ENCODE measurements around the gene EFNA1.

DNA sequence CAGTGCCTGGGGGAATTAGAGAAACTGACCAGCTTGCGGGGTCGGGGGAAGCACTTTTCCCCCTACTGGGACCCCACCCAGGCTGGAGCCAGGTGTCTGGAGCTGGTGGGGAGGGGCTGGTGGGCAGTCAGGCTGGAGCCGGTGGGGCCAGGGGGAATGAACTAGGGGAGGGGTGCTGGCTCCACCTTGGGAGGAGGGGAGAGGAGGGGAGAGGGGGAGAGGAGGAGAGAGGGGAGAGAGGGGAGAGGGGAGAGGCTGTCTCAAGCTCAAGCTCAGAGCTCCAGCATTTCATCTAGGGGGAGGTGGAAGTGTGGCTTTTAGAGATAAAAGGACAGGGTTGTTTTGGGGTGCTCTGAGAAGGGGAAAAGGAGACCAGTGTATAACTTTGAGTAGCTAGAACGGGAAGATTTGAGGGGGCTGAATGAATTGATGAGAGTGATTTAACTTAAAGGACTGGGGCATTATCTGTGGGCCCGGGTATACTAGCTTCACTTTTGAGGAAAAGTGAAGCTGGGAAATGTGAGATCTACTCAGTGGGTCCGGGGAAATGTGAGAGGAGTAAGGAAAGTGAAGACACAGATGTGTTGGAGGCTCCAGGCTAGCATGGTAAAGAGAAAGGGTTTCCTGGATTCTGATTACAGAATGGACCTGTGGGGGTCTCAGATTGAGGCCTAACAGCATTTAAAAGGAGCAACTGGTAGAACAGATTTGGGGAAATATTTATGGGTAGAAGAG lies 2.8 kb downstream of the EFNA1 start:
- TF ChIP-seq EZH2 (IDR thresholded peaks at IDR 0.05), result no peak
- TF ChIP-seq POLR2AphosphoS5 (IDR thresholded peaks at IDR 0.05; ENCODE audit: borderline replicate concordance, low read depth, low read length), result no peak

Data from SK-N-MC (cell line).